Measurements from ENCODE around the gene RBP5. TPM values are rescaled to one million over a fixed set of nuclear protein-coding genes. Genes with fewer than 3 reads are reported as not detected.

The RBP5 gene
- total RNA-seq, 1 donor: not detected

GRCh38 chr12:7154901-7155470 lies 26.3 kb upstream of the RBP5 start:
- Histone ChIP-seq H3K4me1 (ENCODE audit: insufficient read depth, low read length) (no peaks in the 10 kb centered on the region), H3K4me3 (ENCODE audit: low read length) (no peak overlapping the region), H3K27me3 (ENCODE audit: insufficient read depth, low read length) (no peaks in the 10 kb centered on the region), H3K9me3 (ENCODE audit: low read depth, low read length) (no peaks in the 10 kb centered on the region)

GRCh38 chr12:7154042-7154441 lies 25.4 kb upstream of the RBP5 start:
- Histone ChIP-seq H3K27me3 (ENCODE audit: insufficient read depth, low read length) (no peaks in the 10 kb centered on the region), H3K4me1 (ENCODE audit: insufficient read depth, low read length) (no peaks in the 10 kb centered on the region)

GRCh38 chr12:7152818-7153217 lies 24.1 kb upstream of the RBP5 start:
- H3K4me3 ChIP-seq (ENCODE audit: low read length): no peak overlapping the region
- H3K4me1 ChIP-seq (ENCODE audit: insufficient read depth, low read length): no peaks in the 10 kb centered on the region
- H3K9me3 ChIP-seq (ENCODE audit: low read depth, low read length): no peaks in the 10 kb centered on the region
- H3K27me3 ChIP-seq (ENCODE audit: insufficient read depth, low read length): no peaks in the 10 kb centered on the region

More at GRCh38 chr12:7154042-7154441, 25.4 kb upstream of the RBP5 start:
- Histone ChIP-seq H3K4me3 (ENCODE audit: low read length) (no peak overlapping the region), H3K9me3 (ENCODE audit: low read depth, low read length) (no peaks in the 10 kb centered on the region)

- Histone ChIP-seq H3K4me3 (ENCODE audit: low read length) (no peak overlapping the region), H3K9me3 (ENCODE audit: low read depth, low read length) (no peaks in the 10 kb centered on the region), H3K27me3 (ENCODE audit: insufficient read depth, low read length) (no peaks in the 10 kb centered on the region), H3K4me1 (ENCODE audit: insufficient read depth, low read length) (no peaks in the 10 kb centered on the region)
These were observed 22.8 kb upstream of the RBP5 start for GRCh38 chr12:7151532-7151931.

- Histone ChIP-seq H3K27me3 (ENCODE audit: insufficient read depth, low read length) (no peaks in the 10 kb centered on the region), H3K4me1 (ENCODE audit: insufficient read depth, low read length) (no peaks in the 10 kb centered on the region), H3K9me3 (ENCODE audit: low read depth, low read length) (no peaks in the 10 kb centered on the region), H3K4me3 (ENCODE audit: low read length) (no peak overlapping the region)
These were observed 22.2 kb upstream of the RBP5 start for GRCh38 chr12:7150841-7151240.

GRCh38 chr12:7150356-7150755 lies 21.7 kb upstream of the RBP5 start:
- Histone ChIP-seq H3K27me3 (ENCODE audit: insufficient read depth, low read length) (no peaks in the 10 kb centered on the region), H3K4me3 (ENCODE audit: low read length) (no peak overlapping the region), H3K4me1 (ENCODE audit: insufficient read depth, low read length) (no peaks in the 10 kb centered on the region), H3K9me3 (ENCODE audit: low read depth, low read length) (no peaks in the 10 kb centered on the region)

- Histone ChIP-seq H3K27me3 (ENCODE audit: insufficient read depth, low read length) (no peaks in the 10 kb centered on the region), H3K4me3 (ENCODE audit: low read length) (no peak overlapping the region), H3K4me1 (ENCODE audit: insufficient read depth, low read length) (no peaks in the 10 kb centered on the region), H3K9me3 (ENCODE audit: low read depth, low read length) (no peaks in the 10 kb centered on the region)
These were observed 18.2 kb upstream of the RBP5 start for GRCh38 chr12:7146906-7147305.

GRCh38 chr12:7146228-7146627 lies 17.5 kb upstream of the RBP5 start:
- Histone ChIP-seq H3K4me3 (ENCODE audit: low read length) (no peak overlapping the region), H3K4me1 (ENCODE audit: insufficient read depth, low read length) (no peaks in the 10 kb centered on the region), H3K27me3 (ENCODE audit: insufficient read depth, low read length) (no peaks in the 10 kb centered on the region), H3K9me3 (ENCODE audit: low read depth, low read length) (no peaks in the 10 kb centered on the region)

GRCh38 chr12:7145671-7146070 lies 17.0 kb upstream of the RBP5 start:
- no peaks in the 10 kb centered on the region for H3K27me3 ChIP-seq (ENCODE audit: insufficient read depth, low read length)
- H3K4me1 ChIP-seq (ENCODE audit: insufficient read depth, low read length): no peaks in the 10 kb centered on the region
- no peaks in the 10 kb centered on the region for H3K9me3 ChIP-seq (ENCODE audit: low read depth, low read length)
- no peak overlapping the region for H3K4me3 ChIP-seq (ENCODE audit: low read length)

- no peaks in the 10 kb centered on the region for H3K9me3 ChIP-seq (ENCODE audit: low read depth, low read length)
These were observed 15.9 kb upstream of the RBP5 start for GRCh38 chr12:7144414-7145120.

GRCh38 chr12:7143564-7143963 lies 14.9 kb upstream of the RBP5 start:
- no peaks in the 10 kb centered on the region for H3K27me3 ChIP-seq (ENCODE audit: insufficient read depth, low read length)
- no peaks in the 10 kb centered on the region for H3K4me1 ChIP-seq (ENCODE audit: insufficient read depth, low read length)
- no peak overlapping the region for H3K4me3 ChIP-seq (ENCODE audit: low read length)
- H3K9me3 ChIP-seq (ENCODE audit: low read depth, low read length): no peaks in the 10 kb centered on the region

More at GRCh38 chr12:7144414-7145120, 15.9 kb upstream of the RBP5 start:
- Histone ChIP-seq H3K4me1 (ENCODE audit: insufficient read depth, low read length) (no peaks in the 10 kb centered on the region), H3K27me3 (ENCODE audit: insufficient read depth, low read length) (no peaks in the 10 kb centered on the region), H3K4me3 (ENCODE audit: low read length) (no peak overlapping the region)

- no peak overlapping the region for H3K4me3 ChIP-seq (ENCODE audit: low read length)
- H3K27me3 ChIP-seq (ENCODE audit: insufficient read depth, low read length): no peaks in the 10 kb centered on the region
- no peaks in the 10 kb centered on the region for H3K4me1 ChIP-seq (ENCODE audit: insufficient read depth, low read length)
- no peaks in the 10 kb centered on the region for H3K9me3 ChIP-seq (ENCODE audit: low read depth, low read length)
These were observed 14.2 kb upstream of the RBP5 start for GRCh38 chr12:7142809-7143465.

GRCh38 chr12:7142056-7142644 lies 13.5 kb upstream of the RBP5 start:
- Histone ChIP-seq H3K4me3 (ENCODE audit: low read length) (no peak overlapping the region), H3K27me3 (ENCODE audit: insufficient read depth, low read length) (no peaks in the 10 kb centered on the region), H3K9me3 (ENCODE audit: low read depth, low read length) (no peaks in the 10 kb centered on the region), H3K4me1 (ENCODE audit: insufficient read depth, low read length) (no peaks in the 10 kb centered on the region)

- H3K4me3 ChIP-seq (ENCODE audit: low read length): no peak overlapping the region
- no peaks in the 10 kb centered on the region for H3K9me3 ChIP-seq (ENCODE audit: low read depth, low read length)
- H3K4me1 ChIP-seq (ENCODE audit: insufficient read depth, low read length): no peaks in the 10 kb centered on the region
- H3K27me3 ChIP-seq (ENCODE audit: insufficient read depth, low read length): no peaks in the 10 kb centered on the region
These were observed 12.8 kb upstream of the RBP5 start for GRCh38 chr12:7141351-7142005.

GRCh38 chr12:7139200-7139599 lies 10.5 kb upstream of the RBP5 start:
- Histone ChIP-seq H3K4me3 (ENCODE audit: low read length) (no peak overlapping the region), H3K9me3 (ENCODE audit: low read depth, low read length) (no peaks in the 10 kb centered on the region), H3K27me3 (ENCODE audit: insufficient read depth, low read length) (no peaks in the 10 kb centered on the region), H3K4me1 (ENCODE audit: insufficient read depth, low read length) (no peaks in the 10 kb centered on the region)

All from mononuclear cell (primary cell).